ENCODE data around the gene DMGDH.

DNA sequence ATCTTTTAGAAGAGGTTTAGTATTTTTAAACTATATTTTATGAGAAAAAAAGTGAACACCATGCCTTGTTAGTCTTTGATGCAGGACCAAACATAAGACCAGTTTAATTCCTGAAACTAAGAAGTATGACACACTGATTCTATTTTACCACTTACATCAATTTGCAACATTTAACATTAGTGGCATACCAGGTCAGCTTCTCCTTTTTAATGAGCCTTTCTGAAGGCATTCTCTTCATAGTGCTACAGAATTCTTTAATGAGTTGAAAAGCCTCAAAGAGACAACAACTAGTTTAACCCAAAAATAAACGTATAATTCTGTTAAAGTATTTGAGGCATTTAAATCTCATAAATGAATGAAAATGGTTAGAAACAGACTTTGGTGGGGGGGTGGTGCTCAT lies 112.6 kb downstream of the DMGDH start:
- TF ChIP-seq, protein P1, sequence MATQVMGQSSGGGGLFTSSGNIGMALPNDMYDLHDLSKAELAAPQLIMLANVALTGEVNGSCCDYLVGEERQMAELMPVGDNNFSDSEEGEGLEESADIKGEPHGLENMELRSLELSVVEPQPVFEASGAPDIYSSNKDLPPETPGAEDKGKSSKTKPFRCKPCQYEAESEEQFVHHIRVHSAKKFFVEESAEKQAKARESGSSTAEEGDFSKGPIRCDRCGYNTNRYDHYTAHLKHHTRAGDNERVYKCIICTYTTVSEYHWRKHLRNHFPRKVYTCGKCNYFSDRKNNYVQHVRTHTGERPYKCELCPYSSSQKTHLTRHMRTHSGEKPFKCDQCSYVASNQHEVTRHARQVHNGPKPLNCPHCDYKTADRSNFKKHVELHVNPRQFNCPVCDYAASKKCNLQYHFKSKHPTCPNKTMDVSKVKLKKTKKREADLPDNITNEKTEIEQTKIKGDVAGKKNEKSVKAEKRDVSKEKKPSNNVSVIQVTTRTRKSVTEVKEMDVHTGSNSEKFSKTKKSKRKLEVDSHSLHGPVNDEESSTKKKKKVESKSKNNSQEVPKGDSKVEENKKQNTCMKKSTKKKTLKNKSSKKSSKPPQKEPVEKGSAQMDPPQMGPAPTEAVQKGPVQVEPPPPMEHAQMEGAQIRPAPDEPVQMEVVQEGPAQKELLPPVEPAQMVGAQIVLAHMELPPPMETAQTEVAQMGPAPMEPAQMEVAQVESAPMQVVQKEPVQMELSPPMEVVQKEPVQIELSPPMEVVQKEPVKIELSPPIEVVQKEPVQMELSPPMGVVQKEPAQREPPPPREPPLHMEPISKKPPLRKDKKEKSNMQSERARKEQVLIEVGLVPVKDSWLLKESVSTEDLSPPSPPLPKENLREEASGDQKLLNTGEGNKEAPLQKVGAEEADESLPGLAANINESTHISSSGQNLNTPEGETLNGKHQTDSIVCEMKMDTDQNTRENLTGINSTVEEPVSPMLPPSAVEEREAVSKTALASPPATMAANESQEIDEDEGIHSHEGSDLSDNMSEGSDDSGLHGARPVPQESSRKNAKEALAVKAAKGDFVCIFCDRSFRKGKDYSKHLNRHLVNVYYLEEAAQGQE (IDR thresholded peaks at IDR 0.05; ENCODE audit: low read depth): no peak
- TF ChIP-seq, protein P2, sequence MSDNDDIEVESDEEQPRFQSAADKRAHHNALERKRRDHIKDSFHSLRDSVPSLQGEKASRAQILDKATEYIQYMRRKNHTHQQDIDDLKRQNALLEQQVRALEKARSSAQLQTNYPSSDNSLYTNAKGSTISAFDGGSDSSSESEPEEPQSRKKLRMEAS (IDR thresholded peaks at IDR 0.05): no peak
- TF ChIP-seq YY1 (IDR thresholded peaks at IDR 0.05; ENCODE audit: low read depth) (no peak), TAF1 (IDR thresholded peaks at IDR 0.05; ENCODE audit: low read depth) (no peak)

Measured in Ishikawa (cell line).